ENCODE results near the gene KCTD8. TPM values are rescaled to one million over a fixed set of nuclear protein-coding genes. Genes with fewer than 3 reads are reported as not detected.

Gene KCTD8
- total RNA-seq, 1 donor from 2014 or later, result not detected

DNA sequence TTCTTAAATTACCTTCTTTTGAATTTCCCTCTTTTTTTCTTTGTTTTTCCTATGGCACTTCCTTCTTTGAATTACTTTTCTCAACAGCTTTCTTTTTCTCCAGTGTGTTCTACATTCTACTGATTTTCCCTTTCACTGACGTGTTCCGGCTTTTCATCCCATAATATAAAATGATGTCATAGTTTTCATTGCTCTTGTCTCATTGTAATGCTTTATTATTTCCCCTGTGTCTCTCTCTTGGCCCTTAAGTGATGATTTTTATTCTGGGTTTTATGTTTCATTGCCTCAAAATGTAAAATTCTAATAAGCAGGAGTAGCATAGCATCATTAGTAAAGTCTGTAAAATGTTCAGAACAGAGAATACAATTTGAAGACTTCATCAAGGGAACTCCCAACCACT lies 299.3 kb downstream of the KCTD8 start:
- Histone ChIP-seq H3F3A (ENCODE audit: low read depth) (no peaks in the 10 kb centered on the region), H3K27me3 (no peaks in the 10 kb centered on the region), H2AFZ (replicated peaks) (no peak overlapping the region), H3K79me2 (ENCODE audit: low read depth) (no peaks in the 10 kb centered on the region), H3K9me3 (ENCODE audit: low read depth) (no peaks in the 10 kb centered on the region), H3K4me2 (no peak overlapping the region), H3K36me3 (no peaks in the 10 kb centered on the region), H3K4me1 (peaks cover 10% of the 10 kb centered on the region), H3K27ac (no peak overlapping the region), H4K20me1 (ENCODE audit: low read depth) (no peaks in the 10 kb centered on the region), H3K4me3 (no peak overlapping the region), H3K9ac (no peak overlapping the region)
- Mint-ChIP-seq H3K4me1 (peaks cover 14% of the 10 kb centered on the region), H3K9me3 (peaks cover 4% of the 10 kb centered on the region), H3K36me3 (no peaks in the 10 kb centered on the region), H3K4me3 (no peak overlapping the region), H3K27me3 (ENCODE audit: insufficient read depth, low read depth) (no peaks in the 10 kb centered on the region), H3K27ac (no peak overlapping the region)
- no peak for DNase-seq (ENCODE audit: low spot score)
- TF ChIP-seq EZH2 (IDR thresholded peaks at IDR 0.05), result no peak
- no peak for TF ChIP-seq EZH2phosphoT487 (IDR thresholded peaks at IDR 0.05)
- TF ChIP-seq, protein P1, sequence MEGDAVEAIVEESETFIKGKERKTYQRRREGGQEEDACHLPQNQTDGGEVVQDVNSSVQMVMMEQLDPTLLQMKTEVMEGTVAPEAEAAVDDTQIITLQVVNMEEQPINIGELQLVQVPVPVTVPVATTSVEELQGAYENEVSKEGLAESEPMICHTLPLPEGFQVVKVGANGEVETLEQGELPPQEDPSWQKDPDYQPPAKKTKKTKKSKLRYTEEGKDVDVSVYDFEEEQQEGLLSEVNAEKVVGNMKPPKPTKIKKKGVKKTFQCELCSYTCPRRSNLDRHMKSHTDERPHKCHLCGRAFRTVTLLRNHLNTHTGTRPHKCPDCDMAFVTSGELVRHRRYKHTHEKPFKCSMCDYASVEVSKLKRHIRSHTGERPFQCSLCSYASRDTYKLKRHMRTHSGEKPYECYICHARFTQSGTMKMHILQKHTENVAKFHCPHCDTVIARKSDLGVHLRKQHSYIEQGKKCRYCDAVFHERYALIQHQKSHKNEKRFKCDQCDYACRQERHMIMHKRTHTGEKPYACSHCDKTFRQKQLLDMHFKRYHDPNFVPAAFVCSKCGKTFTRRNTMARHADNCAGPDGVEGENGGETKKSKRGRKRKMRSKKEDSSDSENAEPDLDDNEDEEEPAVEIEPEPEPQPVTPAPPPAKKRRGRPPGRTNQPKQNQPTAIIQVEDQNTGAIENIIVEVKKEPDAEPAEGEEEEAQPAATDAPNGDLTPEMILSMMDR (IDR thresholded peaks at IDR 0.05), result no peak

DNA sequence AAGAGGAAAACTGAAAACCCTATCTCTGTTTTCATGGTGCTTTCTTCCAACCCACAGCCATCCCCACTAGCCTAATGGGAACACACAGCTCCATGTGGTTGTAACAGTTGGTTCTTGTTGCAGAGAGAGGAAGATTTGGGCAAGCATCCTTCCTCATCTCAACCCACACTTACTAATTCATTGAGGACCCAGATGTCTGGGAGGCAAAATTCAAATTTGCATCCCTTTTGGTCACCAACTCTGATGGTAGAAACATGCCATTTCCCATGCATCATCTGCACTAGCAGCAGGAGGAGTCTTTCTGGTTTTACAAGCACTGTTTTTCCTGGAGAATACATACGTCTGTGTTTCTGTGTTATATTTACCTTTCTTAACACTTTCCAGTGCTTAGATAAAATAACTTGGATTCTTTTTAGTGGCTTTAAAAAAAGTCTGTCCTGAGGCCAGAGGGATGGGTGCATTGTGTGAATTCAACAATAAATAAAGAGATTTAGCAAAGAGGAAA lies 301.0 kb downstream of the KCTD8 start:
- Mint-ChIP-seq H3K4me1 (peaks cover 14% of the 10 kb centered on the region), H3K36me3 (no peaks in the 10 kb centered on the region), H3K27ac (no peak overlapping the region), H3K9me3 (peaks cover 4% of the 10 kb centered on the region), H3K4me3 (no peak overlapping the region), H3K27me3 (ENCODE audit: insufficient read depth, low read depth) (no peaks in the 10 kb centered on the region)
- H3K4me1 ChIP-seq, result peaks cover 10% of the 10 kb centered on the region
- H3K4me2 ChIP-seq, result no peak overlapping the region
- TF ChIP-seq, protein P1 (IDR thresholded peaks at IDR 0.05), result no peak
- TF ChIP-seq EZH2 (IDR thresholded peaks at IDR 0.05), result no peak
- TF ChIP-seq EZH2phosphoT487 (IDR thresholded peaks at IDR 0.05), result no peak
- no peak overlapping the region for H3K4me3 ChIP-seq
- H3F3A ChIP-seq (ENCODE audit: low read depth), result no peaks in the 10 kb centered on the region
- H3K9me3 ChIP-seq (ENCODE audit: low read depth), result no peaks in the 10 kb centered on the region
- no peaks in the 10 kb centered on the region for H3K36me3 ChIP-seq
- no peak overlapping the region for H3K9ac ChIP-seq
- H3K79me2 ChIP-seq (ENCODE audit: low read depth), result no peaks in the 10 kb centered on the region
- no peak overlapping the region for H3K27ac ChIP-seq
- no peaks in the 10 kb centered on the region for H3K27me3 ChIP-seq
- peak overlapping the region; percentile 60 for H2AFZ ChIP-seq (replicated peaks)
- H4K20me1 ChIP-seq (ENCODE audit: low read depth), result no peaks in the 10 kb centered on the region
- no peak for DNase-seq (ENCODE audit: low spot score)

GRCh38 chr4:44146516-44146915 lies 302.1 kb downstream of the KCTD8 start:
- no peaks in the 10 kb centered on the region for H4K20me1 ChIP-seq (ENCODE audit: low read depth)
- no peak overlapping the region for H3K9ac ChIP-seq
- TF ChIP-seq EZH2phosphoT487 (IDR thresholded peaks at IDR 0.05), result no peak
- no peak for TF ChIP-seq EZH2 (IDR thresholded peaks at IDR 0.05)
- TF ChIP-seq, protein P1 (IDR thresholded peaks at IDR 0.05), result no peak
- no peak for DNase-seq (ENCODE audit: low spot score)
- no peaks in the 10 kb centered on the region for H3K9me3 ChIP-seq (ENCODE audit: low read depth)
- H3K27ac ChIP-seq, result no peak overlapping the region
- H3K4me1 ChIP-seq, result peaks cover 10% of the 10 kb centered on the region
- H3K27me3 ChIP-seq, result no peaks in the 10 kb centered on the region
- H2AFZ ChIP-seq (replicated peaks), result no peak overlapping the region
- Mint-ChIP-seq H3K27me3 (ENCODE audit: insufficient read depth, low read depth) (no peaks in the 10 kb centered on the region), H3K9me3 (peaks cover 4% of the 10 kb centered on the region), H3K36me3 (no peaks in the 10 kb centered on the region), H3K4me3 (no peak overlapping the region), H3K27ac (no peak overlapping the region), H3K4me1 (peaks cover 14% of the 10 kb centered on the region)
- H3K36me3 ChIP-seq, result no peaks in the 10 kb centered on the region
- no peaks in the 10 kb centered on the region for H3K79me2 ChIP-seq (ENCODE audit: low read depth)
- no peak overlapping the region for H3K4me3 ChIP-seq
- H3F3A ChIP-seq (ENCODE audit: low read depth), result no peaks in the 10 kb centered on the region
- H3K4me2 ChIP-seq, result no peak overlapping the region

Data from neural progenitor cell (in vitro differentiated cells).